HCT116 (cell line): Measurements from ENCODE around the gene NOXO1. TPM values are rescaled to one million over a fixed set of nuclear protein-coding genes. Genes with fewer than 3 reads are reported as not detected.

Experiments used
- ATAC-seq: fragments of 200-7000 bp; cut with Tn5 transposase; 2 replicates; pipeline ENCODE4 v1.9.1; 2020; ENCODE audit warnings: mild to moderate bottlenecking, moderate library complexity
- BruUV-seq: library from RNA; stranded (reverse); fragments of 400-500 nt; replicated peaks from 2 replicates; lab custom pipeline; 2021; lab: Mats Ljungman, UMichigan
- CTCF ChIA-PET: fragments of 300-600 bp; sonication (Branson Sonifier 250); formaldehyde crosslinking; loops from one replicate; lab custom pipeline; 2021; ENCODE audit warnings: antibody characterized with exemption; lab: Charles Lee
- POLR2A ChIA-PET: fragments of 300-600, 350-600 bp; sonication (Branson Sonifier 250); formaldehyde crosslinking; loops from one replicate; lab custom pipeline; 2021; ENCODE audit warnings: antibody characterized with exemption; lab: Charles Lee
- RAD21 ChIA-PET, 2 experiments: fragments of 300-600 bp; sonication (Branson Sonifier 250); formaldehyde crosslinking; loops; one replicate each; lab custom pipeline; 2023; ENCODE audit warnings: low total read pairs in 2 of 2; ENCODE audit not compliant: uncharacterized antibody in 2 of 2, unreplicated experiment in 2 of 2, low non-redundant PET in 1 of 2; lab: Charles Lee
- DNase-seq: peaks from one replicate; pipeline ENCODE4 v3.0.0-alpha.2; 2010; ENCODE audit warnings: low read depth, low spot score
- H2AFZ ChIP-seq: fragments of 200-600 bp; shearing (Covaris generic), sonication (generic); 2 replicates; pipeline ENCODE4 v1.6.1; 2017; ENCODE audit warnings: low read depth, mixed run types, mixed read lengths, antibody characterized with exemption, low read length; ENCODE audit not compliant: poor library complexity, severe bottlenecking
- H3K27ac ChIP-seq: 2 replicates; pipeline ENCODE4 v1.5.1; 2012; ENCODE audit warnings: low read depth, low read length
- H3K27me3 ChIP-seq: fragments of 200-600 bp; sonication (generic); 2 replicates; pipeline ENCODE4 v1.6.1; 2016; ENCODE audit warnings: mixed run types, low read length, mixed read lengths; ENCODE audit not compliant: insufficient read depth
- H3K36me3 ChIP-seq, 2 experiments: fragments of 200-500 bp in 1 of 2; fragments of 200-600 bp in 1 of 2; sonication (Bioruptor generic) in 1 of 2; sonication (generic) in 1 of 2; 2 replicates each; pipeline versions ENCODE4 v1.5.1 to v1.6.1; 2014 to 2016; ENCODE audit warnings: low read length in 2 of 2, inconsistent platforms in 1 of 2, mixed read lengths in 1 of 2, mixed run types in 1 of 2; ENCODE audit not compliant: insufficient read depth in 2 of 2, control insufficient read depth in 1 of 2
- H3K4me1 ChIP-seq, 2 experiments: fragments of 200-600 bp in 1 of 2; sonication (generic) in 1 of 2; 2 replicates each; pipeline versions ENCODE4 v1.5.1 to v1.6.1; 2012 to 2017; ENCODE audit warnings: low read length in 2 of 2, inconsistent platforms in 1 of 2, mild to moderate bottlenecking in 1 of 2, mixed read lengths in 1 of 2, mixed run types in 1 of 2, moderate library complexity in 1 of 2; ENCODE audit not compliant: insufficient read depth in 2 of 2, control insufficient read depth in 1 of 2
- H3K4me2 ChIP-seq: fragments of 200-600 bp; sonication (generic); 2 replicates; pipeline ENCODE4 v1.6.1; 2017; ENCODE audit warnings: mixed run types, low read length, mixed read lengths
- H3K4me3 ChIP-seq, 2 experiments: fragments of 200-600 bp in 1 of 2; sonication (generic) in 1 of 2; replicated peaks in 1 of 2; 2 replicates each; pipeline ENCODE4 v1.5.1; 2011 to 2016; ENCODE audit warnings: low read length in 2 of 2, control low read depth in 1 of 2, low read depth in 1 of 2, mild to moderate bottlenecking in 1 of 2, mixed read lengths in 1 of 2, mixed run types in 1 of 2
- H3K79me2 ChIP-seq: fragments of 200-600 bp; sonication (generic); 2 replicates; pipeline ENCODE4 v1.6.1; 2017; ENCODE audit warnings: mild to moderate bottlenecking, mixed run types, low read length, moderate library complexity, mixed read lengths; ENCODE audit not compliant: insufficient read depth
- H3K9ac ChIP-seq: fragments of 200-600 bp; sonication (generic); 2 replicates; pipeline ENCODE4 v1.6.1; 2016; ENCODE audit warnings: low read length, mixed read lengths
- H3K9me2 ChIP-seq: fragments of 200-600 bp; sonication (generic), shearing (Covaris generic); 2 replicates; pipeline ENCODE4 v1.6.1; 2017; ENCODE audit warnings: mixed run types, mild to moderate bottlenecking, moderate library complexity; ENCODE audit not compliant: insufficient read depth
- H3K9me3 ChIP-seq, 2 experiments: fragments of 200-500 bp in 1 of 2; fragments of 200-600 bp in 1 of 2; sonication (Bioruptor generic) in 1 of 2; sonication (generic) in 1 of 2; 2 replicates each; pipeline ENCODE4 v1.6.1; 2014 to 2017; ENCODE audit warnings: low read length in 2 of 2, mixed read lengths in 2 of 2, inconsistent platforms in 1 of 2, low read depth in 1 of 2, mild to moderate bottlenecking in 1 of 2, mixed run types in 1 of 2, moderate library complexity in 1 of 2; ENCODE audit not compliant: control insufficient read depth in 1 of 2, insufficient read depth in 1 of 2
- H4K20me1 ChIP-seq: fragments of 200-600 bp; sonication (generic), shearing (Covaris generic); 2 replicates; pipeline ENCODE4 v1.6.1; 2017; ENCODE audit warnings: mixed run types, mild to moderate bottlenecking, moderate library complexity; ENCODE audit not compliant: insufficient read depth
- CBX3 ChIP-seq: IDR thresholded peaks from 2 replicates; pipeline ENCODE4 v1.6.1; 2012; ENCODE audit warnings: low read depth
- CEBPB ChIP-seq: IDR thresholded peaks from 2 replicates; pipeline ENCODE4 v1.6.1; 2012; ENCODE audit warnings: low read depth
- EGR1 ChIP-seq: IDR thresholded peaks from 2 replicates; pipeline ENCODE4 v1.6.1; 2012; ENCODE audit warnings: low read depth
- ELF1 ChIP-seq: IDR thresholded peaks from 2 replicates; pipeline ENCODE4 v1.6.1; 2012; ENCODE audit warnings: low read depth, borderline replicate concordance
- EZH2 ChIP-seq: fragments of 200-600 bp; sonication (generic); IDR thresholded peaks from 2 replicates; pipeline ENCODE4 v1.6.1; 2017; ENCODE audit warnings: antibody characterized with exemption, mixed run types
- FOSL1 ChIP-seq: IDR thresholded peaks from 2 replicates; pipeline ENCODE4 v1.6.1; 2012; ENCODE audit warnings: low read depth
- JUND ChIP-seq: IDR thresholded peaks from 2 replicates; pipeline ENCODE4 v1.6.1; 2012
- POLR2A ChIP-seq: IDR thresholded peaks from 2 replicates; pipeline ENCODE4 v1.7.0; 2011; ENCODE audit warnings: borderline replicate concordance; ENCODE audit not compliant: insufficient read depth, insufficient read length; ENCODE audit errors: extremely low read depth
- RAD21 ChIP-seq: IDR thresholded peaks from 2 replicates; pipeline ENCODE4 v1.6.1; 2012; ENCODE audit warnings: low read depth, mild to moderate bottlenecking
- SIN3A ChIP-seq: IDR thresholded peaks from 2 replicates; pipeline ENCODE4 v1.6.1; 2012; ENCODE audit warnings: low read depth
- SP1 ChIP-seq: IDR thresholded peaks from 2 replicates; pipeline ENCODE4 v1.6.1; 2012; ENCODE audit warnings: low read depth
- ZFX ChIP-seq: fragments of 450-650 bp; IDR thresholded peaks from 2 replicates; pipeline ENCODE4 v1.6.1; 2017
- ZNF274 ChIP-seq: fragments of 200-500 bp; sonication (Bioruptor generic); IDR thresholded peaks from 2 replicates; pipeline ENCODE4 v1.6.1; 2014; ENCODE audit warnings: mild to moderate bottlenecking, low read depth, low read length, inconsistent platforms
- intact Hi-C: fragments of 100-400 bp; cut with micrococcal nuclease; formaldehyde crosslinking; loops from 2 replicates; pipeline ENCODE4 v1.10.0; 2022
- total RNA-seq: library from RNA; stranded (reverse); gene quantifications from one replicate; pipeline ENCODE4 v1.2.1, GENCODE V29; 2021; ENCODE audit not compliant: unreplicated experiment
- TF ChIP-seq, protein P1 (sequence below), 3 experiments: fragments of 200-600 bp in 1 of 3; sonication (generic) in 1 of 3; IDR thresholded peaks in 2 of 3; conservative IDR thresholded peaks in 1 of 3; 2 replicates each; pipeline ENCODE4 v1.5.1; 2012 to 2017; ENCODE audit warnings: low read depth in 2 of 3, low read length in 2 of 3, antibody characterized with exemption in 1 of 3, borderline replicate concordance in 1 of 3, control low read depth in 1 of 3, mild to moderate bottlenecking in 1 of 3, mixed read lengths in 1 of 3, mixed run types in 1 of 3, moderate library complexity in 1 of 3; ENCODE audit not compliant: insufficient read depth in 1 of 3
- TF ChIP-seq, protein P2 (sequence below): IDR thresholded peaks from 2 replicates; pipeline ENCODE4 v1.6.1; 2012; ENCODE audit warnings: low read depth
- TF ChIP-seq, protein P3 (sequence below): IDR thresholded peaks from 2 replicates; pipeline ENCODE4 v1.6.1; 2012
- TF ChIP-seq, protein P4 (sequence below): IDR thresholded peaks from 2 replicates; pipeline ENCODE4 v1.6.1; 2012

The NOXO1 gene
- total RNA-seq, 1 experiment from 2014 or later, result 10.0 TPM

DNA sequence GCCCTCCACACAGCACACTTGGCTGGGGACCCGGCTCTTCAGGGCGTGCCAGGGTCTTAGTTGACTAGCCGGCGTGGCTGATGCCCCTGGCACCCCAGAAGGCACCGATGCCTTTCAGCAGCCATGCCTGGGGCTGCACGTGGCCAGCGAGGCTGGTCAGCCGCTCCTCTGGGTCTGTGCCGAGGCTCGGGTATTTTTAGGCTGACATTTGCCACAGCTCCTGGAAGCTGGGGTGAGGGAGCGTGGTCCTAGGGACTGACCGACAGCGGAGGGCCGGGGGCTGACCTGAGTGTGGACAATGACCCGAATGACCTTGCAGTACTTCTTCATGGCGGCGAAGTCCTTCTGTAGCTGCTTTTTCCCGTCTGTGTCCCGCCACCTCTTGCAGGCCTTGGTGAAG lies 30.7 kb downstream of the NOXO1 start:
- ChIA-PET CTCF (no interaction called here), RAD21 (no interaction called here), POLR2A (interaction anchor here (1.1 kb wide), 1 partner anchor 14 kb away, joined by 4 read pairs; the partner anchor contains the start of gene RPS2)
- Histone ChIP-seq H3K9me2 (no peaks in the 10 kb centered on the region), H3K4me2 (no peak overlapping the region), H3K4me1 (peaks cover 0 to 2% of the 10 kb centered on the region in 2 experiments; a peak in 3 of 4 replicates), H3K27ac (no peak overlapping the region; the same call in 1 of the 2 replicates), H3K36me3 (no peaks in the 10 kb centered on the region), H3K9ac (no peak overlapping the region), H3K79me2 (no peaks in the 10 kb centered on the region), H3K27me3 (no peaks in the 10 kb centered on the region), H3K4me3 (no peak overlapping the region), H4K20me1 (no peaks in the 10 kb centered on the region), H2AFZ (no peak overlapping the region), H3K9me3 (no peaks in the 10 kb centered on the region)
- no TSS peak for BruUV-seq
- intact Hi-C loops, result no loop called here
- TF ChIP-seq SIN3A (no peak), POLR2A (no peak), JUND (no peak), RAD21 (no peak), EZH2 (no peak), CEBPB (no peak), CBX3 (no peak), SP1 (no peak), ZNF274 (no peak), ZFX (no peak), ELF1 (no peak), FOSL1 (no peak), EGR1 (no peak)
- TF ChIP-seq, protein P1, sequence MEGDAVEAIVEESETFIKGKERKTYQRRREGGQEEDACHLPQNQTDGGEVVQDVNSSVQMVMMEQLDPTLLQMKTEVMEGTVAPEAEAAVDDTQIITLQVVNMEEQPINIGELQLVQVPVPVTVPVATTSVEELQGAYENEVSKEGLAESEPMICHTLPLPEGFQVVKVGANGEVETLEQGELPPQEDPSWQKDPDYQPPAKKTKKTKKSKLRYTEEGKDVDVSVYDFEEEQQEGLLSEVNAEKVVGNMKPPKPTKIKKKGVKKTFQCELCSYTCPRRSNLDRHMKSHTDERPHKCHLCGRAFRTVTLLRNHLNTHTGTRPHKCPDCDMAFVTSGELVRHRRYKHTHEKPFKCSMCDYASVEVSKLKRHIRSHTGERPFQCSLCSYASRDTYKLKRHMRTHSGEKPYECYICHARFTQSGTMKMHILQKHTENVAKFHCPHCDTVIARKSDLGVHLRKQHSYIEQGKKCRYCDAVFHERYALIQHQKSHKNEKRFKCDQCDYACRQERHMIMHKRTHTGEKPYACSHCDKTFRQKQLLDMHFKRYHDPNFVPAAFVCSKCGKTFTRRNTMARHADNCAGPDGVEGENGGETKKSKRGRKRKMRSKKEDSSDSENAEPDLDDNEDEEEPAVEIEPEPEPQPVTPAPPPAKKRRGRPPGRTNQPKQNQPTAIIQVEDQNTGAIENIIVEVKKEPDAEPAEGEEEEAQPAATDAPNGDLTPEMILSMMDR (IDR thresholded peaks at IDR 0.05 in 2 of 3, conservative IDR thresholded peaks at IDR 0.05 in 1 of 3; ENCODE audit: borderline replicate concordance in 1 of 3, insufficient read depth in 1 of 3, low read depth in 2 of 3, low read length in 2 of 3), result no peak
- TF ChIP-seq, protein P2, sequence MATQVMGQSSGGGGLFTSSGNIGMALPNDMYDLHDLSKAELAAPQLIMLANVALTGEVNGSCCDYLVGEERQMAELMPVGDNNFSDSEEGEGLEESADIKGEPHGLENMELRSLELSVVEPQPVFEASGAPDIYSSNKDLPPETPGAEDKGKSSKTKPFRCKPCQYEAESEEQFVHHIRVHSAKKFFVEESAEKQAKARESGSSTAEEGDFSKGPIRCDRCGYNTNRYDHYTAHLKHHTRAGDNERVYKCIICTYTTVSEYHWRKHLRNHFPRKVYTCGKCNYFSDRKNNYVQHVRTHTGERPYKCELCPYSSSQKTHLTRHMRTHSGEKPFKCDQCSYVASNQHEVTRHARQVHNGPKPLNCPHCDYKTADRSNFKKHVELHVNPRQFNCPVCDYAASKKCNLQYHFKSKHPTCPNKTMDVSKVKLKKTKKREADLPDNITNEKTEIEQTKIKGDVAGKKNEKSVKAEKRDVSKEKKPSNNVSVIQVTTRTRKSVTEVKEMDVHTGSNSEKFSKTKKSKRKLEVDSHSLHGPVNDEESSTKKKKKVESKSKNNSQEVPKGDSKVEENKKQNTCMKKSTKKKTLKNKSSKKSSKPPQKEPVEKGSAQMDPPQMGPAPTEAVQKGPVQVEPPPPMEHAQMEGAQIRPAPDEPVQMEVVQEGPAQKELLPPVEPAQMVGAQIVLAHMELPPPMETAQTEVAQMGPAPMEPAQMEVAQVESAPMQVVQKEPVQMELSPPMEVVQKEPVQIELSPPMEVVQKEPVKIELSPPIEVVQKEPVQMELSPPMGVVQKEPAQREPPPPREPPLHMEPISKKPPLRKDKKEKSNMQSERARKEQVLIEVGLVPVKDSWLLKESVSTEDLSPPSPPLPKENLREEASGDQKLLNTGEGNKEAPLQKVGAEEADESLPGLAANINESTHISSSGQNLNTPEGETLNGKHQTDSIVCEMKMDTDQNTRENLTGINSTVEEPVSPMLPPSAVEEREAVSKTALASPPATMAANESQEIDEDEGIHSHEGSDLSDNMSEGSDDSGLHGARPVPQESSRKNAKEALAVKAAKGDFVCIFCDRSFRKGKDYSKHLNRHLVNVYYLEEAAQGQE, result no peak
- TF ChIP-seq, protein P3, sequence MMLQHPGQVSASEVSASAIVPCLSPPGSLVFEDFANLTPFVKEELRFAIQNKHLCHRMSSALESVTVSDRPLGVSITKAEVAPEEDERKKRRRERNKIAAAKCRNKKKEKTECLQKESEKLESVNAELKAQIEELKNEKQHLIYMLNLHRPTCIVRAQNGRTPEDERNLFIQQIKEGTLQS, result no peak
- TF ChIP-seq, protein P4, sequence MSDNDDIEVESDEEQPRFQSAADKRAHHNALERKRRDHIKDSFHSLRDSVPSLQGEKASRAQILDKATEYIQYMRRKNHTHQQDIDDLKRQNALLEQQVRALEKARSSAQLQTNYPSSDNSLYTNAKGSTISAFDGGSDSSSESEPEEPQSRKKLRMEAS, result no peak
- no peak for DNase-seq
- no peak for ATAC-seq
